H9 (cell line): Measurements from ENCODE around the gene BSN. TPM values are rescaled to one million over a fixed set of nuclear protein-coding genes. Genes with fewer than 3 reads are reported as not detected.

Source experiments
- DNase-seq: peaks from one replicate; pipeline ENCODE4 v3.0.0-alpha.2; 2017
- H2AFZ ChIP-seq: one replicate; pipeline ENCODE4 v1.6.1; 2013; ENCODE audit warnings: mild to moderate bottlenecking, low read length, control low read depth, moderate library complexity
- H2AK5ac ChIP-seq: 2 replicates; pipeline ENCODE4 v1.6.1; 2013; ENCODE audit warnings: low read length, control low read depth, mixed read lengths; ENCODE audit not compliant: insufficient read length
- H2BK120ac ChIP-seq: one replicate; pipeline ENCODE4 v1.6.1; 2013; ENCODE audit warnings: low read depth, mild to moderate bottlenecking, low read length, control low read depth, inconsistent platforms; ENCODE audit not compliant: poor library complexity, severe bottlenecking
- H2BK12ac ChIP-seq: 2 replicates; pipeline ENCODE4 v1.6.1; 2013; ENCODE audit warnings: low read length, control low read depth, mixed read lengths, low read depth; ENCODE audit not compliant: insufficient read length
- H2BK15ac ChIP-seq: 2 replicates; pipeline ENCODE4 v1.6.1; 2013; ENCODE audit warnings: low read depth, low read length, control low read depth
- H2BK20ac ChIP-seq: one replicate; pipeline ENCODE4 v1.6.1; 2013; ENCODE audit warnings: low read depth, mild to moderate bottlenecking, low read length, control low read depth, inconsistent platforms; ENCODE audit not compliant: poor library complexity, severe bottlenecking
- H2BK5ac ChIP-seq: 2 replicates; pipeline ENCODE4 v1.6.1; 2013; ENCODE audit warnings: low read length, control low read depth, mixed read lengths; ENCODE audit not compliant: insufficient read length
- H3K14ac ChIP-seq: 2 replicates; pipeline ENCODE4 v1.6.1; 2013; ENCODE audit warnings: low read length, control low read depth; ENCODE audit not compliant: insufficient read depth
- H3K18ac ChIP-seq: 2 replicates; pipeline ENCODE4 v1.6.1; 2013; ENCODE audit warnings: low read depth, mild to moderate bottlenecking, mixed read lengths, low read length, control low read depth; ENCODE audit not compliant: insufficient read length
- H3K23ac ChIP-seq: 2 replicates; pipeline ENCODE4 v1.6.1; 2013; ENCODE audit warnings: low read length, control low read depth, mixed read lengths, low read depth; ENCODE audit not compliant: insufficient read length
- H3K23me2 ChIP-seq: 2 replicates; pipeline ENCODE4 v1.6.1; 2013; ENCODE audit warnings: low read depth, mild to moderate bottlenecking, mixed read lengths, low read length, control low read depth; ENCODE audit not compliant: insufficient read length, poor library complexity, severe bottlenecking
- H3K27ac ChIP-seq: 2 replicates; pipeline ENCODE4 v1.5.1; 2013; ENCODE audit warnings: low read length, control low read depth, mixed read lengths, low read depth; ENCODE audit not compliant: insufficient read length
- H3K27me3 ChIP-seq: 2 replicates; pipeline ENCODE4 v1.6.1; 2013; ENCODE audit warnings: low read length, control low read depth, inconsistent platforms; ENCODE audit not compliant: insufficient read depth
- H3K4ac ChIP-seq: 2 replicates; pipeline ENCODE4 v1.6.1; 2013; ENCODE audit warnings: low read depth, mild to moderate bottlenecking, control low read depth, inconsistent platforms, low read length, moderate library complexity
- H3K4me1 ChIP-seq: 2 replicates; pipeline ENCODE4 v1.6.1; 2013; ENCODE audit warnings: low read length, control low read depth, inconsistent platforms; ENCODE audit not compliant: insufficient read depth
- H3K4me2 ChIP-seq: 2 replicates; pipeline ENCODE4 v1.6.1; 2013; ENCODE audit warnings: low read length, control low read depth, mixed read lengths; ENCODE audit not compliant: insufficient read length, insufficient read depth
- H3K56ac ChIP-seq: 2 replicates; pipeline ENCODE4 v1.6.1; 2013; ENCODE audit warnings: low read depth, mild to moderate bottlenecking, mixed read lengths, low read length, control low read depth; ENCODE audit not compliant: insufficient read length
- H3K79me1 ChIP-seq: 2 replicates; pipeline ENCODE4 v1.6.1; 2013; ENCODE audit warnings: low read depth, mild to moderate bottlenecking, moderate library complexity, low read length, control low read depth, inconsistent platforms; ENCODE audit not compliant: insufficient read depth, poor library complexity, severe bottlenecking
- H3K79me2 ChIP-seq: 2 replicates; pipeline ENCODE4 v1.6.1; 2013; ENCODE audit warnings: low read length, control low read depth, inconsistent platforms; ENCODE audit not compliant: insufficient read depth
- H3K9ac ChIP-seq: 2 replicates; pipeline ENCODE4 v1.6.1; 2013; ENCODE audit warnings: low read length, control low read depth, mixed read lengths; ENCODE audit not compliant: insufficient read length; ENCODE audit errors: extremely low read depth
- H3K9me3 ChIP-seq: one replicate; pipeline ENCODE4 v1.6.1; 2013; ENCODE audit warnings: low read depth, low read length, inconsistent platforms; ENCODE audit not compliant: control insufficient read depth
- H3T11ph ChIP-seq: one replicate; pipeline ENCODE4 v1.6.1; 2013; ENCODE audit warnings: mild to moderate bottlenecking, low read length, control low read depth, inconsistent platforms
- H4K20me1 ChIP-seq: one replicate; pipeline ENCODE4 v1.6.1; 2013; ENCODE audit not compliant: control insufficient read depth, insufficient read length, insufficient read depth
- H4K5ac ChIP-seq: 2 replicates; pipeline ENCODE4 v1.6.1; 2013; ENCODE audit warnings: low read depth, mild to moderate bottlenecking, mixed read lengths, low read length, control low read depth; ENCODE audit not compliant: insufficient read length
- H4K8ac ChIP-seq: replicated peaks from 2 replicates; pipeline ENCODE4 v1.6.1; 2013; ENCODE audit warnings: low read length, control low read depth, mixed read lengths, low read depth; ENCODE audit not compliant: insufficient read length
- H4K91ac ChIP-seq: 2 replicates; pipeline ENCODE4 v1.6.1; 2013; ENCODE audit warnings: low read depth, mild to moderate bottlenecking, moderate library complexity, mixed read lengths, low read length, control low read depth; ENCODE audit not compliant: insufficient read length
- H3K27ac Mint-ChIP-seq, 3 experiments: 2 replicates in 2 of 3; 3 replicates in 1 of 3; pipeline ENCODE4 v1.8.0; 2020 to 2021; ENCODE audit warnings: mixed read lengths in 3 of 3, mild to moderate bottlenecking in 1 of 3, moderate library complexity in 1 of 3
- H3K27me3 Mint-ChIP-seq: 2 replicates; pipeline ENCODE4 v1.8.0; 2021; ENCODE audit warnings: low read depth, mild to moderate bottlenecking, moderate library complexity, mixed read lengths
- H3K36me3 Mint-ChIP-seq, 3 experiments: 2 replicates in 2 of 3; 3 replicates in 1 of 3; pipeline ENCODE4 v1.8.0; 2020 to 2021; ENCODE audit warnings: low read depth in 3 of 3, mixed read lengths in 3 of 3; ENCODE audit not compliant: insufficient read depth in 1 of 3
- H3K4me1 Mint-ChIP-seq, 2 experiments: 2 replicates each; pipeline ENCODE4 v1.8.0; 2020; ENCODE audit warnings: mixed read lengths in 2 of 2
- H3K4me3 Mint-ChIP-seq, 2 experiments: 2 replicates in 1 of 2; 3 replicates in 1 of 2; pipeline ENCODE4 v1.8.0; 2020 to 2021; ENCODE audit warnings: mild to moderate bottlenecking in 2 of 2, mixed read lengths in 2 of 2, moderate library complexity in 1 of 2
- H3K9me3 Mint-ChIP-seq, 2 experiments: 2 replicates in 1 of 2; 3 replicates in 1 of 2; pipeline ENCODE4 v1.8.0; 2020; ENCODE audit warnings: mild to moderate bottlenecking in 2 of 2, mixed read lengths in 2 of 2, moderate library complexity in 1 of 2
- WGBS: extraction: QIAGEN DNeasy Blood & Tissue Kit; methylation state at CpG from one replicate; pipeline ENCODE4 v1.1.7; 2013; ENCODE audit warnings: missing lambda C conversion rate, low lambda C conversion rate, mixed read lengths; ENCODE audit not compliant: insufficient read length; ENCODE audit errors: extremely low coverage; 5-methylcytosine and 5-hydroxymethylcytosine counted together
- total RNA-seq: library from RNA; stranded (reverse); gene quantifications from 2 replicates; pipeline ENCODE4 v1.2.1, GENCODE V29; 2021
- TF ChIP-seq, protein P1 (sequence below): fragments of 200-600 bp; sonication (generic); conservative IDR thresholded peaks from 3 replicates; pipeline ENCODE4 v1.8.0; 2021; ENCODE audit warnings: antibody characterized with exemption, mild to moderate bottlenecking

The BSN gene
- total RNA-seq, 1 experiment from 2014 or later, result 2.4 TPM

GRCh38 chr3:49681232-49681522 is 126.9 kb downstream of the BSN start:
- Histone ChIP-seq H2BK15ac (no peak overlapping the region), H3K23me2 (no peaks in the 10 kb centered on the region), H3K4me2 (no peak overlapping the region), H3K9me3 (no peaks in the 10 kb centered on the region), H3K56ac (no peak overlapping the region), H3K23ac (no peak overlapping the region), H2BK120ac (no peak overlapping the region), H4K5ac (no peak overlapping the region), H4K20me1 (no peaks in the 10 kb centered on the region), H2BK5ac (no peak overlapping the region), H3K4ac (no peak overlapping the region), H4K91ac (no peak overlapping the region), H3K4me1 (no peaks in the 10 kb centered on the region), H3K14ac (no peak overlapping the region), H3K79me1 (no peaks in the 10 kb centered on the region), H3T11ph (no peak overlapping the region), H3K27me3 (no peaks in the 10 kb centered on the region), H2AK5ac (no peak overlapping the region), H2BK20ac (no peak overlapping the region), H3K9ac (no peak overlapping the region), H2BK12ac (no peak overlapping the region), H3K27ac (no peak overlapping the region), H2AFZ (no peak overlapping the region), H3K18ac (no peak overlapping the region), H4K8ac (no peak overlapping the region), H3K79me2 (no peaks in the 10 kb centered on the region)
- no peaks in the 10 kb centered on the region for H3K27me3 Mint-ChIP-seq
- no peak overlapping the region for H3K4me3 Mint-ChIP-seq
- no peaks in the 10 kb centered on the region for H3K9me3 Mint-ChIP-seq
- peaks cover 4% of the 10 kb centered on the region in 2 experiments for H3K4me1 Mint-ChIP-seq
- peaks cover 33 to 73% (median 66%) of the 10 kb centered on the region in 3 experiments; a peak in 6 of 7 replicates for H3K36me3 Mint-ChIP-seq
- no peak overlapping the region for H3K27ac Mint-ChIP-seq
- no CpG with 5 or more reads among the region's 2 CpGs for WGBS
- no peak for DNase-seq
- TF ChIP-seq, protein P1, sequence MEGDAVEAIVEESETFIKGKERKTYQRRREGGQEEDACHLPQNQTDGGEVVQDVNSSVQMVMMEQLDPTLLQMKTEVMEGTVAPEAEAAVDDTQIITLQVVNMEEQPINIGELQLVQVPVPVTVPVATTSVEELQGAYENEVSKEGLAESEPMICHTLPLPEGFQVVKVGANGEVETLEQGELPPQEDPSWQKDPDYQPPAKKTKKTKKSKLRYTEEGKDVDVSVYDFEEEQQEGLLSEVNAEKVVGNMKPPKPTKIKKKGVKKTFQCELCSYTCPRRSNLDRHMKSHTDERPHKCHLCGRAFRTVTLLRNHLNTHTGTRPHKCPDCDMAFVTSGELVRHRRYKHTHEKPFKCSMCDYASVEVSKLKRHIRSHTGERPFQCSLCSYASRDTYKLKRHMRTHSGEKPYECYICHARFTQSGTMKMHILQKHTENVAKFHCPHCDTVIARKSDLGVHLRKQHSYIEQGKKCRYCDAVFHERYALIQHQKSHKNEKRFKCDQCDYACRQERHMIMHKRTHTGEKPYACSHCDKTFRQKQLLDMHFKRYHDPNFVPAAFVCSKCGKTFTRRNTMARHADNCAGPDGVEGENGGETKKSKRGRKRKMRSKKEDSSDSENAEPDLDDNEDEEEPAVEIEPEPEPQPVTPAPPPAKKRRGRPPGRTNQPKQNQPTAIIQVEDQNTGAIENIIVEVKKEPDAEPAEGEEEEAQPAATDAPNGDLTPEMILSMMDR, result no peak
